HG03457 (cell line): ENCODE results near the gene HDLBP.
A peak's percentile ranks its signal among the peaks of the same experiment; 100 is the strongest.
"Not testable (repeated sequence)": the region's sequence is repeated elsewhere in the genome, so short reads cannot be mapped to it uniquely, and the experiment has no call there.

Experiments
- ATAC-seq: cut with Tn5 transposase; IDR thresholded peaks from one replicate; pipeline ENCODE4 v1.9.1; 2021; ENCODE audit warnings: moderate number of reproducible peaks; ENCODE audit not compliant: unreplicated experiment

The HDLBP gene

DNA sequence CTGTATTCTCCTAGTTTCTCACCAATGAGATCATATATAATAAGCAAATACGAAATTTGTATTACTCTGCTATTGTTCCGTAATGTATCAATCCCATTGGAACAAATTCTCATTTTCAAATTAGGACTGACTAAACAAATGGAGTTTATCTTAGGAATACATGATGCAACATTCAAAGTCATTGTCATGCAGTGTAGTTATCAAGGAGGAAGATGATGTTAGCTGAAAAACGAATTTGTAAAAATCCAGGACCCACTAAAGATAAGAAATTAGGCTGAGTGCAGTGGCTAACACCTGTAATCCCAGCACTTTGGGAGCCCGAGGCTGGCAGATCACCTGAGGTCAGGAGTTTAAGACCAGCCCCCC is 15.1 kb upstream of the HDLBP start:
- no peak for ATAC-seq

- no peak for ATAC-seq
Observed at GRCh38 chr2:241329669-241330615, 14.5 kb upstream of the HDLBP start.

GRCh38 chr2:241325257-241325656 is 9.8 kb upstream of the HDLBP start:
- ATAC-seq: no peak

GRCh38 chr2:241324775-241325174 is 9.3 kb upstream of the HDLBP start:
- ATAC-seq: no peak

DNA sequence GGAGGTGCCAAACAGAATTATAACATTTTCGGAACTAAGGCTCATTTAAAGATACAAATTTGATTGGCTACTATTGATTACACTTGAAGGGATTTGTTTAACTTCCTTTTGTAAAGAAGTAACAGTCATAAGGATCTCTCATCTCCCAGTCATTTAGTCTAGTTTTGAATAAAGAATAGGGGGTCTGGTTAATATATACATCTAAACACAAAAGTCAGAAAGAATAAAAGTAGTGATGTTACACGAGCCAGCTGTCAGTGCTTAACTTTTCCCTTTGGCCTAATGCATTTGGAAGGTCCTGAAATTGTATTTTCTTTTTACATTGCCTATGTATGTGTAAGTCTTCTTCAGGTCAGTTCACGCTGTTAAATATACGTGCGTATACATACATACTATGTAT is 8.3 kb upstream of the HDLBP start:
- ATAC-seq: no peak

DNA sequence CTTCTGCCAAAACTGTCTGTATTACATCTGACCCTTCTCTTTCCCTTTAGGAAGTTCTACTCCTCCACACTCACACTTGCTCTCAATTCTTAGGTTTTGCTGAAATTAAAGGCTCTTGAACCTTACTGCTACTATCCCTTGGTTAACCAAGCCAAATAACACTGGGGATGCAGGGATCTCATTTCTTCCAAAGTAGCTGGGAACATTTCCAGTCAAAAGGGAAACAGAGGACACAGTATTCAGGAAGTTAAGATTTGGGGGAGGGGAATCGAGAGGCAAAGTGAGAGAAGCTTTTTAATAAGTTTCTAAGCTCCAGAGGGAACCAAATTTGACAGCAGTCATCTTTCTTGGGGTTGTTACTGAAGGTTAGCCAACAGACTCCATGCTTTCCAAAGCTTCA is 6.4 kb upstream of the HDLBP start:
- no peak for ATAC-seq

DNA sequence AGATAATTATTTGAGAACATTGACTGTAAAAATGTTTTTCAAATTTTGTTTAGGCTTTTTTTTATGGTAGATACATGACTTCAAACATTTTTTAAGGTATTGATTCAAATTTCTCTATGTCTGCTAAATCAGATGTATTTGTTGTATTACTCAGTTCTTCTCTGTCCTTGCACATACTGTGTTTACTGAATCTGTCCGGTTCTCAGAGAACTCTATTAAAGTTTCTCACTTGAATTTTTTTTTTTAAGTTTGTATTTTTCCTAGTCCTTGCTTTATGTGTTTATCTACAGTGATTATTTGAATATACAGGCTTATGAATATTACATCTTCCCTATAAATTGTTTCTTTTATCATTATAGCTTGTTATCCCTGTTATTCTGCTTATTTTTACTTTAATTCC is 5.6 kb upstream of the HDLBP start:
- ATAC-seq: no peak

DNA sequence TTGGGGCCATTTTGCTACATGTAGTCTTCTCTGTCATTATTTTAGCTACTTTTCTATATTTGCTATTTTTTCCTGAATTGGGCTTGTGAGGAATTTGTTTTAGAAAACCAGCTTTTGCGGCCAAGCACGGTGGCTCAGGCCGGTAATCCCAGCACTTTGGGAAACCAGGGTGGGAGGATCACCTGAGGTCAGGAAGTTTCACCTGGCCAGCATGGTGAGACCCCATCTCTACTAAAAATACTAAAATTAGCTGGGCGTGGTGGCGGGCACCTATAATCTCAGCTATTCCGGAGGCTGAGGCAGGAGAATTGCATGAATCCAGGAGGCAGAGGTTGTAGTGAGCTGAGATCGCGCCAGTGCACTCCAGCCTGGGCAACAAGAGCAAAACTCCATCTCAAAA is 4.9 kb upstream of the HDLBP start:
- no peak for ATAC-seq

DNA sequence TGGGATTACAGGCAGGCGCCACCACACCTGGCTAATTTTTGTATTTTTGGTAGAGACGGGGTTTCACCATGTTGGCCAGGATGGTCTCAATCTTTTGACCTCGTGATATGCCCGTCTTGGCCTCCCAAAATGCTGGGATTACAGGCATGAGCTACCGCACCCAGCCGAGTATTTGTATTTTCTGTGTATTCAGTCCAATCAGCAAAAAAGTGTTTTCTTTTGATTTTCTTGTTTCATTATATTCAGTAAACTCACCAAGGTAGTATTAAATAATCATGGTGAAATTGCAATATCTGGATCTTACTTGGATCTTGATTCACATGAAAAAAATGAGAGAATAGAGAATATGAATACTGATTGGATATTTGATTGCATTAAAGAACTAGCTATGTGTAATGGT is 3.4 kb upstream of the HDLBP start:
- ATAC-seq: not testable (repeated sequence)

DNA sequence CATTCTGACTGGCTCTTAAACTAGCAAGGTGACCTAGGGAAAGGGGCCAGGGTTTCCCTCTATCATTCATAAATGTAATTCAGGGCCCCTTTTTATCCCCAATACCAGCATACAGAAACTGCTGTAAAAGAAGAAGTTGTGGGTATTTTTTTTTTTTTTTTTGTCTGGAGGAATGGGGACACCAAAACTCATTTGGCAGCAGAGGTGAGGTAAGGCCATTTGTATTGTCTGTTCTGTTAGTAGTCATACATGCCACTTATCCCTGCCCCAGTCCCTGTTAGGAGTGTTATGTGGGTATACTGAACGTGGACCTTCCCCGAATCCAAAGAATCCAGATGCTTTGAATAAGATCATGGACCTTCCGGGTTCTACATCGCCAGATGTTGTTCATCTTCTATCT is 1.9 kb upstream of the HDLBP start:
- ATAC-seq: no peak

- no peak for ATAC-seq
Observed at GRCh38 chr2:241316825-241317224, 1.4 kb upstream of the HDLBP start.

- peak; percentile 29 for ATAC-seq
Observed at GRCh38 chr2:241315879-241316631, 583 bp upstream of the HDLBP start, which contains the start of gene SEPTIN2. SEPTIN2 (plus strand) TSS chr2:241315925; CDS start chr2:241324233, 8,308 bp downstream.

DNA sequence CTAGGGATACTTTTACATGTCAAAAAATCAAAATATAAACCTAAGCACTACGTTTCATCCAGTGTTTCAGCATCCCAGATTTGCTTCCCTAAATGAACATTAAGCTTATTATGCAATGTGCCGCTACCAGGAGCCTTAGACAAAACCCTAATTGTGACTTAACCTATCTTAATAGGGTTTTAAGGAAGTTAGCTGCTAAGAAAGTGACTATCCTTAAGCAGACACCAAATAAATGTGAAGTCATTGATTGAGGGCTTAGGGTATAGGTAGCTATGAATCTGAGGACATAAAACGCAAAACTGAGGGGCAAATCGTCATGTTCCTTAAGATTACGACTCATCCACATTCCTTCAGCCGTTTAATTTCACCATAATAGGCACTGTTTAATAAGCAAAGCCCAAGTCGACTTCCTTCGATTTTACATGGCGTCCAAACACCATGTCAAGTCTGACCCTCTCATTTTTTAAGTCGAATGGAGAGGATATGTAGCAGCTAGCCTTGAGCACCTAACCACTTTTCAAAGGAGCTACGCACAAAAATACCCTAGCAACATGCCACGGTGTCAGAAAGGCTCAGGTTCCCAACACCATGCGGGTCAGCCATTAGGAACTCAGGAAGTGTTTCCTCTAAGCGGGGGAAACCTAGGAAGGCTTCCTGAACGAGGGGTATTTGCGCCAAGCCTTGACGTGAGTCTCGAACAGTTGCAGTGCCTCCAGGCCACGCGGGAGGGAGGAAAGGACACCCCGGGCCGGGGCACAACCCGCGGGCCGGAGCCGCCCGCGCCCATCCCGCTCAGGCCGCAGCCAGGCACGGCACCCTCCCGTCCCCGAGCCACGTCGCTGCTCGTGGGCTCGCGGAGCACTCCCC is 1.0 kb downstream of the HDLBP start:
- ATAC-seq: no peak

DNA sequence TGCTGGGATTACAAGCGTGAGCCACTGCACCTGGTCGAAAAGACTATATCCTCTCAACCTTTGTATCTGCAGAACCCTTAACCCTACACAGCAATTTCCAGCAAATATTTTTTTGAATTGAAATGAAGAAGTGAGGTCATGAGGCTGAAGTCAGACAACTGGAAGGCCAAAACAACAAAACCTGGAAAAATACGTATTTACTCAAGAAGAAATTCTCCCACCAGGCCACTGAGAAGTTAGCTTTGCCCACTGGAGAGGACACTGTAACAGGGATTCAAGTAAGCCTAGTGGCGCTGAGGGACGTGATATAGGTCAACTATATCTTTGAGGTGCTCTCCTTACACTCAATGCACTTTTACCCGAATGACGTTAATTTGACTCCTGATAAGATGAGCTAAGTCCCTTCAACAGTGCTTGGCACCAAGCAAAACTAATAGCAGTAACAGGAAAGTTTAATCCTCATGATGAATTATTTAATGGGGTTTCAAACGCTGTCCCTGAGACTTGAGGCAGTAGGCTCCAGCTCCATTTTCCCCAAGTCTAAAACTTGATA is 1.9 kb downstream of the HDLBP start:
- ATAC-seq: no peak

GRCh38 chr2:241312082-241312481 is 3.4 kb downstream of the HDLBP start:
- no peak for ATAC-seq

DNA sequence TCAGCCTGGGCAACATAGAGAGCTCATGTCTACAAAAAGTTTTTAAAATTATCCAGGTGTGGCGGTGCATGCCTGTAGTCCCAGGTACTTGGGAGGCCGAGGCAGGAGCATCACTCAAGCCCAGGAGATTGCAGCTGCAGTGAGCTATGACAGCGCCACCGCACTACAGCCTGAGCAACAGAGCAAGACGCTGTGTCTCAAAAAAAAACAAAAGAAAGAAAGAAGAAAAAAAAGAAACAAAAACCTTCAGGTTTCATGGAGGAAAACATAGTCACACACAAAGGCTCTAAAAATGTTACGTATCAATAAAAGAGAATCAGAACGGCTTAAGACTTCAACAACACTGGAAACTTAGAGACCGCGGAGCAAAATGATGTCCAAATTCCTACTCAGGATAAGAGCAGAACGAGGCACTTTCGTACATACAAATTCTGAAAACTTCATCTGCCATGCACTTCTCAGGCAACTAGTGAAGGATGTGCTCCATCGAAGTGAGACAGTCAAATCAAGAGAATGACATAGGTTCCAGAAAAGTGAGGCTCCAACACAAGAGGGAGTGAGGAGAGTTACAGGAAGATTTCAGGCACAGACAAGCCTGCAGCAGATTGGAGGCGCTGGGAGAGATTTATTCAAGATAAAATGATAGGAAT is 4.4 kb downstream of the HDLBP start:
- no peak for ATAC-seq

- ATAC-seq: peak; percentile 28
Observed at GRCh38 chr2:241309684-241310117, 5.8 kb downstream of the HDLBP start.

- no peak for ATAC-seq
Observed at GRCh38 chr2:241308832-241309500, 6.5 kb downstream of the HDLBP start.

- no peak for ATAC-seq
Observed at GRCh38 chr2:241308267-241308666, 7.2 kb downstream of the HDLBP start.

GRCh38 chr2:241307055-241307454 is 8.4 kb downstream of the HDLBP start:
- no peak for ATAC-seq
